ENCODE results near the gene IQSEC1. TPM values are rescaled to one million over a fixed set of nuclear protein-coding genes. Genes with fewer than 3 reads are reported as not detected.

IQSEC1 gene
- total and polyA plus RNA-seq, 2 of the 8 experiments (the other 6 are each of a cell fraction or from before 2014, with no cell fraction given): 6.8 to 28.8 TPM

DNA sequence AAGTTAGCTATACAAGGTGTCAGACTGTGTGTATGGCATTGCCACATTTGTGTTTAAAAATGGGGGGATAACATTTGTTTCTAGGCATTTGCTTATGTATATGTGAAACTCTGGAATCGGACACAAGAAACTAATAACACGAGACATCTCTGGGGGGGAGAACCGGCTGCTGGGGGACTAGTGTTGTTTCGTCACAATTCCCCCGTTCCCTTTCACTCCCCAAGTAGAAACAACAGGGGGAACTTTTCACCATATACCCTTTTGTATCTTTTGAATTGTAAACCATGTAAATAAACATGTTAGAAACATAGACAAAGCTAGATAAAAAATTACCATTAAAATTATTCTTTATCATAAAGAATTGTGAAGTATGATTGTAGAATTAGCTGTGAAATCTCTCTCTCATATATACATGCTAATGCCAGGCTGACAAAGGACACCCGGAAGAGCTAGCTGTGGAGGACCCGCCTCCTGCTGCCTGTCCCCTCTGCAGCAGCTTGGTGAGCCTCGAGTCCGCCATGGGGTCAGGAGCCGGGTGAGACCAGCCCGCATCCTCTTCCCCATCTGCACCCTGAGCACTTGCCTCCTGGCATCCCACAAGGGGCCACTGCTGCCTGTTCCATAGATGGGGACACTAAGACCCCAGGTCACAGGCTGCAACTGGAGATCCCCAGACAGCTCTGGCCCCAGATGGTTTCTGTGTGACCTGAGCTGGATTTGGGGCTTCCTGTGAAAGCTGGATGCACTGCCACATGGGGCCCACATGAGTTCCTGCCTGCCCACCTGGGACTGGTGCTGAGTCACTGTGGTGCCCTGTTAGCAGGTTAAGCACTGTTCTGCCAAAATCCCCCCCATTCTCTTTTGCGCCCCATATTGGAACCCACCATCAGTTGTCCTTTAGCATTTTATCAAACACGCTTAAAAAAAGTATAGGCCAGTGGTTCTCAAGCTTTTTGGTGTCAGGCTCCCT, 91.6 kb downstream of the IQSEC1 start:
- Histone ChIP-seq H3K4me2 (ENCODE audit: insufficient read depth in 1 of 2, low read depth in 2 of 2, low read length in 2 of 2) (no peak overlapping the region), H2AFZ (ENCODE audit: low read length) (no peak overlapping the region), H3K4me1 (replicated peaks in 1 of 4; ENCODE audit: control insufficient read depth in 3 of 4, insufficient read depth in 4 of 4, low read length in 3 of 4) (peaks cover 6 to 21% (median 15%) of the 10 kb centered on the region in 4 experiments), H3K4me3 (ENCODE audit: extremely low read depth in 1 of 4, insufficient read depth in 2 of 4, low read depth in 3 of 4, low read length in 4 of 4) (no peak overlapping the region), H4K5ac (ENCODE audit: insufficient read length, low read depth, low read length) (no peak overlapping the region), H3K14ac (ENCODE audit: insufficient read length) (no peak overlapping the region), H3K9me3 (ENCODE audit: insufficient read depth in 2 of 2, low read depth in 1 of 2, low read length in 1 of 2) (no peaks in the 10 kb centered on the region), H3K23ac (ENCODE audit: insufficient read length) (no peak overlapping the region), H4K91ac (replicated peaks; ENCODE audit: insufficient read length, low read length) (no peak overlapping the region), H3K4ac (replicated peaks; ENCODE audit: insufficient read length, low read depth, low read length) (no peak overlapping the region), H2BK12ac (ENCODE audit: low read depth, low read length) (no peak overlapping the region; the same call in 1 of the 2 replicates), H2BK20ac (ENCODE audit: low read length) (no peak overlapping the region), H3K36me3 (ENCODE audit: control insufficient read depth in 2 of 4, insufficient read depth in 4 of 4, low read length in 3 of 4) (no peaks in the 10 kb centered on the region), H4K20me1 (replicated peaks in 1 of 2; ENCODE audit: control insufficient read depth in 1 of 2, insufficient read depth in 2 of 2, low read length in 2 of 2) (peaks cover 6 to 9% of the 10 kb centered on the region in 2 experiments), H3K18ac (ENCODE audit: extremely low read depth, low read length) (no peak overlapping the region), H3K27me3 (replicated peaks in 1 of 4; ENCODE audit: control insufficient read depth in 3 of 4, extremely low read depth in 1 of 4, insufficient read depth in 3 of 4, low read length in 3 of 4) (no peaks in the 10 kb centered on the region), H2BK15ac (ENCODE audit: low read length) (no peak overlapping the region; the same call in 1 of the 2 replicates), H2BK5ac (ENCODE audit: low read depth, low read length) (no peak overlapping the region), H3K9ac (replicated peaks in 1 of 4; ENCODE audit: extremely low read depth in 1 of 4, low read depth in 3 of 4, low read length in 3 of 4) (no peak overlapping the region), H3K27ac (ENCODE audit: low read depth, low read length) (no peak overlapping the region), H3K79me2 (ENCODE audit: control insufficient read depth in 1 of 2, insufficient read depth in 2 of 2, low read length in 2 of 2) (no peaks in the 10 kb centered on the region), H3K56ac (replicated peaks; ENCODE audit: insufficient read length, low read depth, low read length) (no peak overlapping the region), H3K79me1 (ENCODE audit: low read depth, low read length) (0 out of 2 replicates have a peak, but pooled peaks cover 2% of the 10 kb centered on the region), H2BK120ac (replicated peaks; ENCODE audit: low read depth, low read length) (no peak overlapping the region), H2AK5ac (ENCODE audit: low read depth, low read length) (no peak overlapping the region), H4K8ac (ENCODE audit: extremely low read depth, insufficient read depth, low read length) (no peak overlapping the region), H3K23me2 (ENCODE audit: low read depth, low read length) (no peaks in the 10 kb centered on the region)
- WGBS, 2 experiments (ENCODE audit: extremely low coverage in 1 of 2, insufficient coverage in 1 of 2, insufficient read length in 1 of 2, insufficient replicate concordance in 2 of 2, low coverage in 1 of 2, low lambda C conversion rate in 2 of 2, missing lambda C conversion rate in 1 of 2): 86% methylated on average over 13 of the region's 13 CpGs; no CpG with 5 or more reads in 1 of the 2 experiments
- DNase-seq (ENCODE audit: low read depth in 1 of 2, low spot score in 2 of 2) (no peak), FAIRE-seq (no peak)
- POLR2A ChIA-PET (ENCODE audit: partially characterized antibody): interaction anchor here (1.0 to 2.4 kb wide), 3 partner anchors 9 to 145 kb away, joined by 3 to 6 read pairs (median 3); no protein-coding TSS in a partner anchor
- CTCF ChIA-PET (ENCODE audit: partially characterized antibody): interaction anchor here (0.6 to 25.8 kb wide), 18 partner anchors 3 to 274 kb away, joined by 3 to 267 read pairs (median 6); no protein-coding TSS in a partner anchor
- TF ChIP-seq SP4 (IDR thresholded peaks at IDR 0.05; ENCODE audit: low read length) (no peak), CHD1 (IDR thresholded peaks at IDR 0.05; ENCODE audit: low read depth, low read length) (no peak), TAF7 (optimal IDR thresholded peaks at IDR 0.05; ENCODE audit: borderline replicate concordance, low read depth, low read length) (no peak), CTBP2 (IDR thresholded peaks at IDR 0.05; ENCODE audit: borderline replicate concordance, insufficient read depth, insufficient read length, low read length) (no peak), BCL11A (IDR thresholded peaks at IDR 0.05; ENCODE audit: low read depth in 2 of 2, low read length in 2 of 2) (no peak), GTF2F1 (IDR thresholded peaks at IDR 0.05; ENCODE audit: borderline replicate concordance, low read depth, low read length) (no peak), BACH1 (IDR thresholded peaks at IDR 0.05; ENCODE audit: low read length) (no peak)
- TF ChIP-seq, protein P1, sequence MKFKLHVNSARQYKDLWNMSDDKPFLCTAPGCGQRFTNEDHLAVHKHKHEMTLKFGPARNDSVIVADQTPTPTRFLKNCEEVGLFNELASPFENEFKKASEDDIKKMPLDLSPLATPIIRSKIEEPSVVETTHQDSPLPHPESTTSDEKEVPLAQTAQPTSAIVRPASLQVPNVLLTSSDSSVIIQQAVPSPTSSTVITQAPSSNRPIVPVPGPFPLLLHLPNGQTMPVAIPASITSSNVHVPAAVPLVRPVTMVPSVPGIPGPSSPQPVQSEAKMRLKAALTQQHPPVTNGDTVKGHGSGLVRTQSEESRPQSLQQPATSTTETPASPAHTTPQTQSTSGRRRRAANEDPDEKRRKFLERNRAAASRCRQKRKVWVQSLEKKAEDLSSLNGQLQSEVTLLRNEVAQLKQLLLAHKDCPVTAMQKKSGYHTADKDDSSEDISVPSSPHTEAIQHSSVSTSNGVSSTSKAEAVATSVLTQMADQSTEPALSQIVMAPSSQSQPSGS (IDR thresholded peaks at IDR 0.05; ENCODE audit: low read length): no peak
- TF ChIP-seq, protein P2, sequence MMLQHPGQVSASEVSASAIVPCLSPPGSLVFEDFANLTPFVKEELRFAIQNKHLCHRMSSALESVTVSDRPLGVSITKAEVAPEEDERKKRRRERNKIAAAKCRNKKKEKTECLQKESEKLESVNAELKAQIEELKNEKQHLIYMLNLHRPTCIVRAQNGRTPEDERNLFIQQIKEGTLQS (IDR thresholded peaks at IDR 0.05; ENCODE audit: insufficient read depth, low read depth, low read length): no peak
